CD14-positive monocyte (primary cell): ENCODE measurements around the gene LCLAT1. TPM values are rescaled to one million over a fixed set of nuclear protein-coding genes. Genes with fewer than 3 reads are reported as not detected.

Experiments
- DNase-seq, 3 donors: peaks; one replicate each; pipeline ENCODE4 v3.0.0-alpha.2; 2011 to 2022
- H2AFZ ChIP-seq: 2 replicates; pipeline ENCODE4 v1.6.0; 2012; ENCODE audit warnings: mild to moderate bottlenecking, low read depth, low read length, inconsistent platforms; ENCODE audit not compliant: insufficient read depth, poor library complexity, severe bottlenecking
- H3K27ac ChIP-seq, 2 donors: 1 replicate in 1 of 2; 2 replicates in 1 of 2; pipeline ENCODE4 v1.5.1; 2012 to 2013; ENCODE audit warnings: low read length in 2 of 2, control low read depth in 1 of 2, inconsistent platforms in 1 of 2, low read depth in 1 of 2, mild to moderate bottlenecking in 1 of 2
- H3K27me3 ChIP-seq, 2 donors: one replicate each; pipeline versions ENCODE4 v1.6.0 to v1.6.1; 2011 to 2013; ENCODE audit warnings: low read length in 2 of 2; ENCODE audit not compliant: control insufficient read depth in 2 of 2, insufficient read depth in 2 of 2
- H3K36me3 ChIP-seq, 2 donors: replicated peaks in 1 of 2; 1 replicate in 1 of 2; 2 replicates in 1 of 2; pipeline versions ENCODE4 v1.5.1 to v1.6.1; 2012 to 2013; ENCODE audit warnings: low read length in 2 of 2, control low read depth in 1 of 2, inconsistent platforms in 1 of 2, mild to moderate bottlenecking in 1 of 2; ENCODE audit not compliant: insufficient read depth in 2 of 2, control insufficient read depth in 1 of 2
- H3K4me1 ChIP-seq, 2 donors: 1 replicate in 1 of 2; 2 replicates in 1 of 2; pipeline versions ENCODE4 v1.5.1 to v1.6.1; 2012 to 2013; ENCODE audit warnings: low read length in 2 of 2, control low read depth in 1 of 2, inconsistent platforms in 1 of 2, mild to moderate bottlenecking in 1 of 2, moderate library complexity in 1 of 2; ENCODE audit not compliant: insufficient read depth in 2 of 2, control insufficient read depth in 1 of 2
- H3K4me2 ChIP-seq: replicated peaks from 2 replicates; pipeline ENCODE3; 2012; ENCODE audit warnings: low read length, moderate library complexity, mild to moderate bottlenecking; ENCODE audit not compliant: poor library complexity, severe bottlenecking; ENCODE audit errors: extremely low read depth
- H3K4me3 ChIP-seq, 3 experiments: fragments of 200-600 bp in 1 of 3; sonication (generic) in 1 of 3; replicated peaks in 1 of 3; 1 replicate in 2 of 3; 2 replicates in 1 of 3; pipeline ENCODE4 v1.5.1; 2011 to 2013; ENCODE audit warnings: low read length in 3 of 3, mild to moderate bottlenecking in 3 of 3, control low read depth in 2 of 3, low read depth in 2 of 3, inconsistent platforms in 1 of 3, moderate library complexity in 1 of 3
- H3K79me2 ChIP-seq: 2 replicates; pipeline ENCODE4 v1.6.0; 2012; ENCODE audit warnings: mild to moderate bottlenecking, control low read depth, inconsistent platforms, low read length, moderate library complexity; ENCODE audit not compliant: insufficient read depth
- H3K9ac ChIP-seq: 2 replicates; pipeline ENCODE4 v1.6.0; 2017; ENCODE audit warnings: low read length, mild to moderate bottlenecking; ENCODE audit not compliant: insufficient read depth, poor library complexity, severe bottlenecking
- H3K9me3 ChIP-seq, 2 donors: replicated peaks in 1 of 2; 1 replicate in 1 of 2; 2 replicates in 1 of 2; pipeline versions ENCODE4 v1.5.1 to v1.6.1; 2012 to 2013; ENCODE audit warnings: low read length in 2 of 2, control low read depth in 1 of 2; ENCODE audit not compliant: control insufficient read depth in 1 of 2, insufficient read depth in 1 of 2
- H4K20me1 ChIP-seq: 2 replicates; pipeline ENCODE4 v1.6.0; 2012; ENCODE audit warnings: mild to moderate bottlenecking, low read length, control low read depth, moderate library complexity; ENCODE audit not compliant: insufficient read depth
- H3K27ac Mint-ChIP-seq, 7 donors: one replicate each; pipeline ENCODE4 v1.8.0; 2020; ENCODE audit warnings: mild to moderate bottlenecking in 7 of 7, mixed read lengths in 7 of 7, moderate library complexity in 6 of 7, inconsistent platforms in 2 of 7
- H3K27me3 Mint-ChIP-seq, 3 donors: one replicate each; pipeline ENCODE4 v1.8.0; 2021 to 2022; ENCODE audit warnings: low read depth in 3 of 3, mild to moderate bottlenecking in 3 of 3, mixed read lengths in 3 of 3, moderate library complexity in 3 of 3, inconsistent platforms in 1 of 3
- H3K36me3 Mint-ChIP-seq, 2 donors: one replicate each; pipeline ENCODE4 v1.8.0; 2020; ENCODE audit warnings: mixed read lengths in 2 of 2, inconsistent platforms in 1 of 2, mild to moderate bottlenecking in 1 of 2
- H3K4me1 Mint-ChIP-seq: one replicate; pipeline ENCODE4 v1.8.0; 2020; ENCODE audit warnings: mild to moderate bottlenecking, mixed read lengths
- H3K4me3 Mint-ChIP-seq, 2 donors: one replicate each; pipeline ENCODE4 v1.8.0; 2020; ENCODE audit warnings: mild to moderate bottlenecking in 2 of 2, mixed read lengths in 2 of 2, moderate library complexity in 1 of 2
- H3K9me3 Mint-ChIP-seq, 7 donors: one replicate each; pipeline ENCODE4 v1.8.0; 2020 to 2022; ENCODE audit warnings: mixed read lengths in 7 of 7, mild to moderate bottlenecking in 6 of 7, moderate library complexity in 6 of 7, inconsistent platforms in 2 of 7
- WGBS: methylation state at CpG from one replicate; pipeline ENCODE4 v1.1.5; 2013; ENCODE audit warnings: missing lambda C conversion rate; ENCODE audit not compliant: insufficient coverage; 5-methylcytosine and 5-hydroxymethylcytosine counted together
- intact Hi-C, 2 donors: fragments of 100-400 bp; cut with micrococcal nuclease; formaldehyde crosslinking; loops; one replicate each; pipeline versions ENCODE4 v1.15.0 to v1.15.1; 2023
- polyA plus RNA-seq, 3 donors: library from polyadenylated mRNA; depleted of rRNA in 1 of 3; unstranded in 2 of 3; stranded (reverse) in 1 of 3; fragments of 300-500 nt in 2 of 3; fragments of >200 nt in 1 of 3; fragmentation: Illumina TruSeq in 2 of 3; gene quantifications; 1 replicate in 2 of 3; 2 replicates in 1 of 3; pipeline ENCODE4 v1.2.3, GENCODE V29; 2012 to 2021
- TF ChIP-seq, protein P1 (sequence below): fragments of 200-600 bp; IDR thresholded peaks from one replicate; pipeline ENCODE4 v1.8.0; 2022; ENCODE audit warnings: antibody characterized with exemption, mild to moderate bottlenecking

LCLAT1 gene
- polyA plus RNA-seq, 3 donors = 1.2 to 5.7 (median 1.3) TPM

DNA sequence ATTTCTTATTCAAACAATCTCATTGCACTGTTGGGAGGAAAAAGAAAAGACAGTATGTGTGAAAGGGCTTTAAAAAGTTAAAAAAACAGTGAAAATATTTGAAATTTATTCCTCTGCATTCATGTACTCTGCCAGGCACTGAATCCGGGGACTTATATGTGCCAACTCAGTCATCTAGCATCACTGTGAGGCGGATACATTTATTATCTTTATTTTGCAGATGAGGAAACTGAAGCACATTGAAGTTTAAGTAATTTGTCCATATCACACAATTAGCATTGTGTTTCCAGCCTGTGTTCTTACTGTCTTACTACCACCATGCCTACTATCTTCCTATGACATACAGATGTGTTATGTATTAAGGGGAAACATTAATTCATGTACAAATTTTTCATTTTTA is 1.8 kb downstream of the LCLAT1 start:
- WGBS = no CpG with 5 or more reads among the region's 2 CpGs
- no peak overlapping the region for H3K27ac Mint-ChIP-seq
- Histone ChIP-seq H3K4me3 (no peak overlapping the region), H3K4me2 (no peak overlapping the region), H3K27ac (no peak overlapping the region), H4K20me1 (no peaks in the 10 kb centered on the region), H3K79me2 (peaks cover 11% of the 10 kb centered on the region), H3K9me3 (no peaks in the 10 kb centered on the region), H3K4me1 (peaks cover 19 to 22% of the 10 kb centered on the region in 2 donors), H2AFZ (no peak overlapping the region), H3K36me3 (no peaks in the 10 kb centered on the region), H3K9ac (no peak overlapping the region), H3K27me3 (no peaks in the 10 kb centered on the region)
- no peak overlapping the region for H3K4me3 Mint-ChIP-seq
- DNase-seq = no peak
- TF ChIP-seq, protein P1, sequence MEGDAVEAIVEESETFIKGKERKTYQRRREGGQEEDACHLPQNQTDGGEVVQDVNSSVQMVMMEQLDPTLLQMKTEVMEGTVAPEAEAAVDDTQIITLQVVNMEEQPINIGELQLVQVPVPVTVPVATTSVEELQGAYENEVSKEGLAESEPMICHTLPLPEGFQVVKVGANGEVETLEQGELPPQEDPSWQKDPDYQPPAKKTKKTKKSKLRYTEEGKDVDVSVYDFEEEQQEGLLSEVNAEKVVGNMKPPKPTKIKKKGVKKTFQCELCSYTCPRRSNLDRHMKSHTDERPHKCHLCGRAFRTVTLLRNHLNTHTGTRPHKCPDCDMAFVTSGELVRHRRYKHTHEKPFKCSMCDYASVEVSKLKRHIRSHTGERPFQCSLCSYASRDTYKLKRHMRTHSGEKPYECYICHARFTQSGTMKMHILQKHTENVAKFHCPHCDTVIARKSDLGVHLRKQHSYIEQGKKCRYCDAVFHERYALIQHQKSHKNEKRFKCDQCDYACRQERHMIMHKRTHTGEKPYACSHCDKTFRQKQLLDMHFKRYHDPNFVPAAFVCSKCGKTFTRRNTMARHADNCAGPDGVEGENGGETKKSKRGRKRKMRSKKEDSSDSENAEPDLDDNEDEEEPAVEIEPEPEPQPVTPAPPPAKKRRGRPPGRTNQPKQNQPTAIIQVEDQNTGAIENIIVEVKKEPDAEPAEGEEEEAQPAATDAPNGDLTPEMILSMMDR = no peak
- H3K27me3 Mint-ChIP-seq = peaks cover 0 to 3% (median 1%) of the 10 kb centered on the region in 3 donors
- intact Hi-C loops = no loop called here
- H3K9me3 Mint-ChIP-seq = no peaks in the 10 kb centered on the region
- peaks cover 27% of the 10 kb centered on the region for H3K4me1 Mint-ChIP-seq
- H3K36me3 Mint-ChIP-seq = peaks cover 0 to 4% of the 10 kb centered on the region in 2 donors

DNA sequence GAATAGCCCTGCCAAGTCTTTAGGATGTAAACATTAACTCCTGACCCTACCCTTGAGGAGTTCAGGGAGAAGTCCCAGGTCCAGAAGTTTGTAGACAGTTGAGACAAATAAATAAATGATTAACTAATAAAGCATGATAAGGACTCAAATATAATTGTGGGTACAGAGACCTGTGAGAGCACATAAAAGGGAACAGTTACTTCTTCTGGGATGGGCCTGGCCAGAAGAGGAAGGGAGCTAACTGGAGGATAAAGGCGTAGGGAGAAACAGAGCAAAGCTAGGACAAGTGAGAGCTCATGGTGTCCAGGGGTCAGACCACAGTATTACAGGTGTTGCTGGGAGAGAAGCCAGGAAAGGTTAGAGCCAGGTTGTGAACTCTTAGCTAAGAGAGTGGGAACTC is 3.0 kb downstream of the LCLAT1 start:
- H3K36me3 Mint-ChIP-seq = peaks cover 0 to 4% of the 10 kb centered on the region in 2 donors
- H3K9me3 Mint-ChIP-seq = no peaks in the 10 kb centered on the region
- Histone ChIP-seq H2AFZ (no peak overlapping the region), H3K27ac (no peak overlapping the region), H3K27me3 (no peaks in the 10 kb centered on the region), H3K36me3 (no peaks in the 10 kb centered on the region), H3K4me3 (no peak overlapping the region), H3K4me1 (peaks cover 12 to 13% of the 10 kb centered on the region in 2 donors), H4K20me1 (no peaks in the 10 kb centered on the region), H3K4me2 (no peak overlapping the region), H3K9me3 (no peaks in the 10 kb centered on the region), H3K79me2 (peaks cover 11% of the 10 kb centered on the region), H3K9ac (no peak overlapping the region)
- H3K27me3 Mint-ChIP-seq = peaks cover 0 to 3% (median 1%) of the 10 kb centered on the region in 3 donors
- TF ChIP-seq, protein P1 = no peak
- DNase-seq = no peak
- intact Hi-C loops = no loop called here
- no peak overlapping the region for H3K4me3 Mint-ChIP-seq
- no peak overlapping the region for H3K27ac Mint-ChIP-seq
- peaks cover 19% of the 10 kb centered on the region for H3K4me1 Mint-ChIP-seq
- WGBS = 42% methylated on average over 1 of the region's 1 CpG
